Activated T-cell treated with anti-CD3 and anti-CD28 coated beads, Interleukin-2, amount 50 U/mL, for 72 hours (primary cell): Measurements from ENCODE around the gene NOP16. TPM values are rescaled to one million over a fixed set of nuclear protein-coding genes. Genes with fewer than 3 reads are reported as not detected.

Experiments used
- ATAC-seq, 2 donors: fragments of 150-1000 bp; cut with Tn5 transposase; replicated peaks in 1 of 2; 2 replicates each; pipeline ENCODE4 v1.10.0; 2021; ENCODE audit warnings: moderate library complexity in 2 of 2, mild to moderate bottlenecking in 1 of 2
- DNase-seq, 2 donors: peaks; one replicate each; pipeline ENCODE4 v3.0.0; 2021 to 2022; ENCODE audit warnings: mixed read lengths in 1 of 2
- H3K27ac Mint-ChIP-seq: one replicate; pipeline ENCODE4 v1.8.0; 2022; ENCODE audit warnings: mild to moderate bottlenecking, moderate library complexity, mixed read lengths
- H3K27me3 Mint-ChIP-seq: one replicate; pipeline ENCODE4 v1.8.0; 2022; ENCODE audit warnings: low read depth, mixed read lengths
- H3K36me3 Mint-ChIP-seq, 2 donors: one replicate each; pipeline ENCODE4 v1.8.0; 2022; ENCODE audit warnings: mixed read lengths in 2 of 2, mild to moderate bottlenecking in 1 of 2; ENCODE audit not compliant: insufficient read depth in 2 of 2
- H3K4me1 Mint-ChIP-seq: one replicate; pipeline ENCODE4 v1.8.0; 2022; ENCODE audit warnings: low read depth, mixed read lengths
- H3K4me3 Mint-ChIP-seq, 2 donors: one replicate each; pipeline ENCODE4 v1.8.0; 2022; ENCODE audit warnings: mild to moderate bottlenecking in 2 of 2, mixed read lengths in 2 of 2, moderate library complexity in 2 of 2
- H3K9me3 Mint-ChIP-seq, 2 donors: one replicate each; pipeline ENCODE4 v1.8.0; 2022; ENCODE audit warnings: mixed read lengths in 2 of 2
- total RNA-seq, 2 donors: library from RNA; stranded (reverse); gene quantifications; one replicate each; pipeline ENCODE4 v1.2.3, GENCODE V29; 2022

NOP16 gene
- total RNA-seq, 2 donors from 2014 or later = 41.8 to 42.3 TPM

DNA sequence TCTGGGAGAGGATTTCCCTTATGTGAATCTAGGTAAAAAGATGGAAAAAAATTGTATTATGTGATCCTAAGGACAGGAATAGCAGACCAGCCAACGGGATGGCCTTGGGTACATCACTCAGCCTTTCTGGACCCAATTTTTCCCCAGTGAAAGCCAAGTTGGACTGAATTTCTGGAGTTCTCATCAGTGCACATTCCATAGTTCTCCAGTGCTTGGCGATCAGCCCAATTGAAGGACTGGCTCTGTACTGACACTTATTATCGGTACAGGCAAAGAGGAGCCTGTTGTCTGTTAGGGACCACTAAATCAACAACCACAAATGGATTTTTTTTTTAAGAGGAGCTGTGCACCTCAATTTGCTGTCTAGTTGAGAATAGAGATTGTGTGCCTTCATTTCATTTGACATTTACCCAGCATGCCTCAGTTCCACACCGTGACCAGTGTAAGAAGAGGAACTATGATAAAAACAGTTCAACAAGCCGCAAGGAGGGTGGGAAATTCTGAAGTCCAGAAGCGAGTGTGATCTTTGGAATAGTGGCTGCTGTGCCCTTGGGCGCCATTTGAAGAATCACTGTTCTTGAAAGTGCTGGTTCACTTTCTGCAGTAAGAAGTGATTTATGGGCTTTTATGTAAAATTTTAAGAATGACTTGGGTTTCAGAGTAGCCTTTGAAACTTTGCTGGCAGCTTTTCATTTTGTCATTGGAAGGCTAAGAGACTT, 15.1 kb downstream of the NOP16 start:
- no peak for DNase-seq
- Mint-ChIP-seq H3K4me1 (no peaks in the 10 kb centered on the region), H3K27ac (no peak overlapping the region), H3K36me3 (peaks cover 0 to 3% of the 10 kb centered on the region in 2 donors), H3K27me3 (no peaks in the 10 kb centered on the region), H3K9me3 (no peaks in the 10 kb centered on the region), H3K4me3 (no peak overlapping the region)
- no peak for ATAC-seq

DNA sequence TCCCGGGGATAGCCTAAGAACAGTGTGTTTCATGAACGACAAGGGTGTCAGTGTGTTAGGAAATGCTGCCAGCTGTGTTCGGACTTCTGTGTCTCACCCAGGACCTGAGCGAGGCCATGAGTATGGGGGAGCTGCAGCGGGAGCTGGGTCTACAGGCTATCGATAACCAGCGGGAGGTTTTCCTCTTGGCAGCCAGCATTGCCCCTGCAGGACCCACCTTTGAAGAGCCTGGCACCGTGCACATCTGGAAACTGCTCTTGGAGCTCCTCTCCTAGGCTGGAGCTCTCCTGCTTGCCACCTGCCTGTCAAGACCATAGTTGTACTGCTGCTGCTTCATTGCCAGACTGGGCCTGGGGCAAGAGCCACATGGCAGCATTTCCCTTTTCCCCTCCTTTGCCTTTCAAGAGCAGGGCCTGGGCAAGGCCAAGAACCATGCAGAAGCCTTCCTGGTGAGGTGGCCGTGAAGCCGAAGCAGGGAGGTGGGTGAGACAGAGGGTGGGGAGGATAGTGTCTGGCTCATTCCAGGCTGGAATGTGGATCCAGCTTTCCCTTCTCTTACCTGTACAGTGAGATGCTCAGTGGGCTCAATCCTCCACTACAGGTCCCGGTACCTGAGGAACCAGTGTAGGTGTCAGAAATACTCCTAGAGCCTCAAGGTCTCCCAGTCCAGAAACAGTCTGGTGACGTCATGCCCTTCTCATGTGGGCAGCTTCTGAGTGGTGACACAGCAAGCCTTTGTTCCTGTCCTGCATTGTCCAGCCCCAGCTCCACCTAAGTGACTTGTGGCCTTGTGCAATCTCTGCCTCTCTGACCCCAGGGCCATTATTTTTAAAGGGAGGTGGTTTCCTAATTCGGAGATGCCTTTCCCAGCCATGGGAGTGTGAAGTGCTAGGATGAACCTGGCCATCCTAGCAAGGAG, 16.5 kb downstream of the NOP16 start:
- H3K36me3 Mint-ChIP-seq = peaks cover 3 to 9% of the 10 kb centered on the region in 2 donors
- no peaks in the 10 kb centered on the region for H3K9me3 Mint-ChIP-seq
- no peak overlapping the region for H3K27ac Mint-ChIP-seq
- no peak for DNase-seq
- ATAC-seq = no peak
- no peak overlapping the region for H3K4me3 Mint-ChIP-seq
- no peaks in the 10 kb centered on the region for H3K27me3 Mint-ChIP-seq
- H3K4me1 Mint-ChIP-seq = peaks cover 7% of the 10 kb centered on the region

- no peak for ATAC-seq
- peaks cover 3 to 12% of the 10 kb centered on the region in 2 donors for H3K36me3 Mint-ChIP-seq
- no peak for DNase-seq
- no peak overlapping the region for H3K27ac Mint-ChIP-seq
- no peaks in the 10 kb centered on the region for H3K27me3 Mint-ChIP-seq
- H3K4me1 Mint-ChIP-seq = peaks cover 7% of the 10 kb centered on the region
- H3K4me3 Mint-ChIP-seq = no peak overlapping the region
- H3K9me3 Mint-ChIP-seq = no peaks in the 10 kb centered on the region
Measured at GRCh38 chr5:176369934-176370711, 18.3 kb downstream of the NOP16 start.

- Mint-ChIP-seq H3K4me3 (no peak overlapping the region), H3K27ac (no peak overlapping the region), H3K36me3 (peaks cover 3 to 10% of the 10 kb centered on the region in 2 donors), H3K27me3 (no peaks in the 10 kb centered on the region), H3K4me1 (peaks cover 19% of the 10 kb centered on the region), H3K9me3 (no peaks in the 10 kb centered on the region)
- ATAC-seq = no peak
- DNase-seq = no peak
Measured at GRCh38 chr5:176368726-176369125, 19.7 kb downstream of the NOP16 start.

GRCh38 chr5:176366232-176366894, 22.0 kb downstream of the NOP16 start:
- no peak overlapping the region for H3K27ac Mint-ChIP-seq
- H3K27me3 Mint-ChIP-seq = no peaks in the 10 kb centered on the region
- DNase-seq (no peak), ATAC-seq (no peak)
- H3K4me1 Mint-ChIP-seq = peaks cover 28% of the 10 kb centered on the region
- peak overlapping the region; percentile 60 to 69 for H3K4me3 Mint-ChIP-seq
- H3K9me3 Mint-ChIP-seq = no peaks in the 10 kb centered on the region
- peaks cover 3 to 10% of the 10 kb centered on the region in 2 donors for H3K36me3 Mint-ChIP-seq

DNA sequence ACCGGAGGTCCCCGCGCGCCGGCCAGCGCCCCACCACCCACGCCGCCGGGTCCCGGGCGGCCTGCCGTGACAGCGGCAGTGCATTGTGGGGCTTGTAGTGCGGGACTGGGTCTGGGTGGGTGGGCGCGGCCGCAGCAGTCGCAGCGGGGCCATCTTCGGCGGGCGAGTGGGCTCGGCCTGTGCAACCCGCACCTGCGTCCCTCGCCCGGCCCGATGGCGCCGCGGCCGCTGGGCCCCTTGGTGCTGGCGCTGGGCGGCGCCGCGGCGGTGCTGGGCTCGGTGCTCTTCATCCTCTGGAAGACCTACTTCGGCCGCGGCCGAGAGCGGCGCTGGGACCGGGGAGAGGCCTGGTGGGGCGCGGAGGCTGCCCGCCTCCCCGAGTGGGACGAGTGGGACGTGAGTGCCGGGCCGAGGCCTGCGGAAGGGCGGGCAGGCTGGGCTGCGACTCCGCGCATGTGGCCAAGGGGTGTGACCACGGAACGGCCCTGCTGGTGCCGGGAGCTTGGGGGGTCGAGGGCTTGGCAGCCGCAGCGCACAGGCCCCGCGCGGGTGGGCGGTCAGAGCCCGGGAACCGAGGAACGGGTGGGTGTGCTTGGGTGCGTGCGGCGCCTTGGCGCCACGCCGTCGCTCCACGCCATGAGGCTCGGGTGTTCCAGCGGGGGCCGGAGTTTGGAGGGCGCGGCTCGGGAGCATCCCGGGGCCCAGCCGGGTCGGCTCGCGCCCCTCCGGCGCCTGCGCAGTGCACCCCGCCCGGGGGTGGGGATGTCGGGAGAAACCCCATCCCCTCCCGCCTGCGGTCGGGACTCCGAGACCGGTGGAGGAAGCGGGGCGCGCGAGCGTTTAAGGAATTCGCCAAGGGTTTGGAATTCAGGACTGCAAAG, 22.8 kb downstream of the NOP16 start, which contains the start of gene ARL10:
TSS of gene ARL10 (plus strand) at position 137 of the 881 bp plus-strand sequence. CDS start at position 214, 77 bp downstream.
- H3K36me3 Mint-ChIP-seq = peaks cover 5 to 10% of the 10 kb centered on the region in 2 donors
- peak; percentile 54 to 62 for ATAC-seq
- peaks cover 28% of the 10 kb centered on the region for H3K4me1 Mint-ChIP-seq
- no peaks in the 10 kb centered on the region for H3K27me3 Mint-ChIP-seq
- DNase-seq = peak; percentile 75 to 76
- H3K9me3 Mint-ChIP-seq = no peaks in the 10 kb centered on the region
- H3K4me3 Mint-ChIP-seq = peak within 1 kb of the TSS; percentile 77 to 78
- H3K27ac Mint-ChIP-seq = peak within 1 kb of the TSS; percentile 60

- peaks cover 33% of the 10 kb centered on the region for H3K4me1 Mint-ChIP-seq
- H3K36me3 Mint-ChIP-seq = peaks cover 5 to 10% of the 10 kb centered on the region in 2 donors
- ATAC-seq (no peak), DNase-seq (no peak)
- no peaks in the 10 kb centered on the region for H3K27me3 Mint-ChIP-seq
- H3K4me3 Mint-ChIP-seq = peak overlapping the region; percentile 77 to 78
- no peaks in the 10 kb centered on the region for H3K9me3 Mint-ChIP-seq
- H3K27ac Mint-ChIP-seq = peak overlapping the region; percentile 60
Measured at GRCh38 chr5:176364765-176365350, 23.5 kb downstream of the NOP16 start.

GRCh38 chr5:176362233-176362490, 26.2 kb downstream of the NOP16 start:
- DNase-seq = no peak
- no peaks in the 10 kb centered on the region for H3K9me3 Mint-ChIP-seq
- H3K27me3 Mint-ChIP-seq = no peaks in the 10 kb centered on the region
- ATAC-seq = no peak
- peak overlapping the region; percentile 46 for H3K27ac Mint-ChIP-seq
- H3K4me3 Mint-ChIP-seq = peak overlapping the region; percentile 92 to 99
- H3K4me1 Mint-ChIP-seq = peaks cover 49% of the 10 kb centered on the region
- peaks cover 5 to 20% of the 10 kb centered on the region in 2 donors for H3K36me3 Mint-ChIP-seq

- Mint-ChIP-seq H3K4me1 (peaks cover 52% of the 10 kb centered on the region), H3K36me3 (peaks cover 4 to 20% of the 10 kb centered on the region in 2 donors), H3K9me3 (no peaks in the 10 kb centered on the region), H3K27ac (peak within 1 kb of the TSS; percentile 95), H3K4me3 (peak within 1 kb of the TSS; percentile 92 to 99), H3K27me3 (no peaks in the 10 kb centered on the region)
- ATAC-seq = peak; percentile 91 to 92
- peak; percentile 94 to 96 for DNase-seq
Measured at GRCh38 chr5:176361437-176362232, 26.8 kb downstream of the NOP16 start, which contains the start of gene KIAA1191. Gene KIAA1191 (minus strand): TSS chr5:176361764. CDS start chr5:176359508, 2,256 bp downstream.

DNA sequence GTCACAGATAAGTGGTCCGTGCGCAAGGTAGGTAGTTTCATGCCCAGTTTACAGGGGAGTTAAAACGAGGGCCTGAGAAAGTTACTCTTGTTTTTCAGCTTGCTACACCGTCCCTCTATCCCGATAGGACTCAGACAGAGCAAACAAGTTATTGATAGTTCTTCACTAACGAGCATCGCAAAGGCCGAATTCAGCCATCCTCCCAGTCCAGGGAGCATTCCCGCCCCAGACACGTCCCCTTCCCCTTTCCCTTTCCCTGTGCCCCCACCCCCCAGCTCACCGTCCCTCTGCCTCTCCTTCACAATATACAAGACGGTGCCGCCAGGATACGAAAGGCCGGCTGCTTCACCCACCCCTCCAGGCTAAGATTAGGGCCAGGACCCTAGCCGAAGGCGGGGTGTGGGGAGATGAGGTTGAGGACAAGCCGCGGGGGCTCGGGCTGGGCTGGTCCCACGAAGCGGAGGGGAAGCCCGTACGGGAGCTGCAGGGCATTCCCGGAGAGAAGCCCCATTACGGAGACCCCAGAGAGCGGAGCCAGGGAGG, 27.4 kb downstream of the NOP16 start:
- peaks cover 4 to 18% of the 10 kb centered on the region in 2 donors for H3K36me3 Mint-ChIP-seq
- H3K4me1 Mint-ChIP-seq = peaks cover 52% of the 10 kb centered on the region
- peak in 1 of 2 donors; percentile 27 for DNase-seq
- peak overlapping the region; percentile 95 for H3K27ac Mint-ChIP-seq
- peak overlapping the region; percentile 92 to 99 for H3K4me3 Mint-ChIP-seq
- no peaks in the 10 kb centered on the region for H3K27me3 Mint-ChIP-seq
- H3K9me3 Mint-ChIP-seq = no peaks in the 10 kb centered on the region
- no peak for ATAC-seq
